T-helper 2 cell treated with Interferon-gamma antibody and Interleukin-4, amounts not matched to agents 100 ng/mL and 5 ng/mL, for 36 hours (primary cell): ENCODE results near the gene RPS28. TPM values are rescaled to one million over a fixed set of nuclear protein-coding genes. Genes with fewer than 3 reads are reported as not detected.
"Not testable (repeated sequence)": the region's sequence is repeated elsewhere in the genome, so short reads cannot be mapped to it uniquely, and the experiment has no call there.

ENCODE experiments used
- intact Hi-C: fragments of 100-400 bp; cut with micrococcal nuclease; formaldehyde crosslinking; loops from one replicate; pipeline ENCODE4 v1.15.1; 2023
- total RNA-seq: library from RNA; stranded (reverse); gene quantifications from 2 replicates; pipeline ENCODE4 v1.2.3, GENCODE V29; 2022

RPS28 gene
- total RNA-seq, 1 donor from 2014 or later = 2,116 TPM

GRCh38 chr19:8340341-8341096 lies 19.2 kb downstream of the RPS28 start:
- intact Hi-C loops = no loop called here

- intact Hi-C loops = not testable (repeated sequence)
Measured at GRCh38 chr19:8341504-8341903, 20.2 kb downstream of the RPS28 start.

DNA sequence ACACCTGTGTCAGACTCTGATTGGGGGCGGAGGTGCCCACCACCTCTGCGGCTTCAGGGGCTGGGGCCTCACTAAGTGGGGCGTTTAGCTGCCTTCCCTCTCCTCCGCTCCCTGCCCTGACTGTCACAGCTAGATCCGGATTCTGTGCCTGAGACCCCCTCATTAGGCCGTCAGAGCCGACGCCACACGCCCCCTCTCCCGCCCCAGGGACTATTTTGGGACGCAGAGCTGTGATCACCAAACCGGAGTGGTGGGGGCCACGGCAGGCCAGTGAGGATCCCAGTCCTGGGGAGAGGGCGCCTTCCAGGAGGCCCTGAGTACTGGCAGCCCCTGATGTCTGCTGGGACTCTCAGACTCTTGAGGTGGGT lies 21.0 kb downstream of the RPS28 start:
- intact Hi-C loops = no loop called here

GRCh38 chr19:8342684-8343482 lies 21.6 kb downstream of the RPS28 start, which contains the start of gene KANK3:
Gene KANK3, minus strand, starts transcription at chr19:8343262. Its CDS starts 5,434 bp downstream, at chr19:8337828.
- intact Hi-C loops = loop anchor here (1.0 kb wide), 1 partner anchor 47 kb away; the partner anchor contains the start of gene RAB11B

- intact Hi-C loops = loop anchor here (1.0 kb wide), 1 partner anchor 47 kb away; the partner anchor contains the start of gene RAB11B
Measured at GRCh38 chr19:8343483-8343844, 22.2 kb downstream of the RPS28 start.

DNA sequence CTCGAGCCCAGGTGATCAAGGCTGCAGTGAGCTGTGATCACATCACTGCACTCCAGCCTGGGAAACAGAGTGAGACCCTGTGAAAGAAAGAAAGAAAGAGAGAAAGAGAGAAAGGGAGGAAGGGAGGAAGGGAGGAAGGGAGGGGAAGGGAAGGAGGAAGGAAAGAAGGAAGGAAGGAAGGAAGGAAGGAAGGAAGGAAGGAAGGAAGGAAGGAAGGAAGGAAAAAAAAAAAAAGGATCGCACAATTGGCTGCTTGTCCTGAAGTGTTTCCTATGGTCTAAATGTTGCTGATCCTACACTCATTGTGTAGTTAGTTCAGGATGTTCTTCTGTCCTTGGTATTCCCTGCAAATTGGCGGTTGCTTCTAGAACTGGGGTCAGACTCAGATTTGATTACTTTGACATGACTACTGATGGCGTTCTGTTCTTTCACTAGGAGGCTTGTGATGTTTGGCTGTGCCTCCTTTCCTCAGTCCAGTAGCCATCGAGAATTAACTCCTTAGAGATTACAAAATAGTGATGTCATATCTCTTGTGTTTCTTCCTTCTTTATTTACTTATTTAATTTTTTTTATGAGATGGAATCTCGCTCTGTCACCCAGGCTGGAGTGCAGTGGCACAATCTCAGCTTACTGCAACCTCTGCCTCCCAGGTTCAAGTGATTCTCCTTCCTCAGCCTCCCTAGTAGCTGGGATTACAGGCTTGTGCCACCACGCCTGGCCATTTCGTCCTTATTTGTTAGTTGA lies 28.5 kb downstream of the RPS28 start:
- intact Hi-C loops = loop anchor here (5.0 kb wide), 1 partner anchor 228 kb away; the partner anchor contains the start of gene MYO1F

- intact Hi-C loops = loop anchor here (5.0 kb wide), 1 partner anchor 225 kb away; the partner anchor contains the start of gene MYO1F
Measured at GRCh38 chr19:8352134-8352827, 31.0 kb downstream of the RPS28 start.

- intact Hi-C loops = loop anchor here (5.0 kb wide), 1 partner anchor 224 kb away; the partner anchor contains the start of gene MYO1F
Measured at GRCh38 chr19:8352845-8353244, 31.5 kb downstream of the RPS28 start.

- intact Hi-C loops = no loop called here
Measured at GRCh38 chr19:8355631-8356402, 34.5 kb downstream of the RPS28 start.

GRCh38 chr19:8357007-8357521 lies 35.8 kb downstream of the RPS28 start:
- intact Hi-C loops = no loop called here

DNA sequence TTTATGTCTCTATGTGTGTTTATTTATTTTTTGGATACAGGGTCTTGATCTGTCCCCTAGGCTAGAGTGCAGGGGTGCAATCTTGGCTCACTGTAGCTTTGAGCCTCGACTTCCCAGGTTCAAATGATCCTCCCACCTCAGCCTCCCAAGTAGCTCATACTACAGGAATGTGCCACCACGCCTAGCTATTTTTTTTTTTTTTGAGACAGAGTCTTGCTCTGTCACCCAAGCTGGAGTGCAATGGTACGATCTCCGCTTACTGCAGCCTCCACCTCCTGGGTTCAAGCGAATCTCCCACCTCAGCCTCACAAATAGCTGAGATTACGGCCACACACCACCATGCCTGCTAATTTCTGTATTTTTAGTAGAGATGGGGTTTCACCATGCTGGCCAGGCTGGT lies 37.7 kb downstream of the RPS28 start:
- intact Hi-C loops = no loop called here

- intact Hi-C loops = no loop called here
Measured at GRCh38 chr19:8360196-8360595, 38.9 kb downstream of the RPS28 start.

DNA sequence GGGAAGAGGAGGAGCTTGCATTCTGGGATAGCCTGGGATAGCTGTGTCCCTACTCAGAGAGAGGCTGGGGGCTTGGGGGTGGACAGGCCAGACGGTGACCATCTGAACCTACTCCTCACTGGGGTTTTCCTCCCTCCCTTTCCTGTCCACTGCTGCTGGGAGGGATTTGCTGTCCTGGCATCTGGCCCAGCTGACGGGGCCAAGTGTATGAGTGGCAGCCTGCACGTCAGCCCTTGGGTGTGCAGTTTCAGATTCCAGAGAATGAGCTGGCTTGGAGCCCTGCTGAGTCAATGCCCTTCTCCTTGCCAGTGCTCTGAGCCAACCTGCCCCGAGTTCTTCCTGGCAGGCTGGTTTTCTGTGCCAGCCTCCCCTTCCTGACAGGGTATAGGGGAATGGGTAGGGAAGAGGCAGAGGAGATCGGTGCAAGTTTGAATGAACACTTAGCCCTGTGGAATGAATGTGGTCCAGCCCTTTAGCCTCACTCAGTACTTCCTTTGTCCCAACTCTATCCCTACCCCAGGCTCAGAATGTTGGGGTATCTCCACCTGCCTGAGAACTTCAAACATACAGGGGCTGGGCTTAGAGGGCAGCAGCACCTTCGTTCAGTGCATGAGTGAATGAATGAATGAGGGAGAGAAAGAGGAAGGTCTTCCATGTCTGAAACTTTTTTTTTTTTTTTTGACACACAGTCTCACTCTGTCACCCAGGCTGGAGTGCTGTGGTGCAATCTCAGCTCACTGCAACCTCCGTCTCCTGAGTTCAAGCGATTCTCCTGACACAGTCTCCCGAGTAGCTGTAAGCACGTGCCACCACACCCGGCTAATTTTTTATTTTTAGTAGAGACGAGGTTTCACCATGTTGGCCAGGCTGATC lies 40.9 kb downstream of the RPS28 start:
- intact Hi-C loops = no loop called here

- intact Hi-C loops = loop anchor here (1.0 kb wide), 2 partner anchors 26 to 49 kb away; partner anchors contain the start of genes MARCHF2 and RAB11B
Measured at GRCh38 chr19:8363803-8364771, 42.8 kb downstream of the RPS28 start, which contains the start of gene ANGPTL4. Gene ANGPTL4, plus strand, starts transcription at chr19:8364155. Its CDS starts 167 bp downstream, at chr19:8364322.

DNA sequence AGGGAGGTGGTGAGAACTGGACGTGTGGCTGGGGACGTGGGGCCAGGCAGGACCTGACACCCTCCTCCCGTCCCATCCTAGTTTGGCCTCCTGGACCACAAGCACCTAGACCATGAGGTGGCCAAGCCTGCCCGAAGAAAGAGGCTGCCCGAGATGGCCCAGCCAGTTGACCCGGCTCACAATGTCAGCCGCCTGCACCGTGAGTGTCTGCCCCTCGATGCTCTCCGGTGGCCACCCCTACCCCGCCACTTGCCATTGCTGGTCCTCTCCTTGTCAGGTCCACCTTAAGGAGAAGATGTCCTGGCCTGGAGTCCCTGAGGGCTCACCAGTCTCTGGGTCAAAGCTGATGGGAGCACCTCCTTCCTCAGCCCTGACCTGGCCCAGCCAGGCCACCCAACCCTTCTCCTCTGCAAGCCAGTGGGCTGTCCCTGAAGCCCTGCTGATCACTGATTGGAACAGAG lies 44.9 kb downstream of the RPS28 start:
- intact Hi-C loops = no loop called here

DNA sequence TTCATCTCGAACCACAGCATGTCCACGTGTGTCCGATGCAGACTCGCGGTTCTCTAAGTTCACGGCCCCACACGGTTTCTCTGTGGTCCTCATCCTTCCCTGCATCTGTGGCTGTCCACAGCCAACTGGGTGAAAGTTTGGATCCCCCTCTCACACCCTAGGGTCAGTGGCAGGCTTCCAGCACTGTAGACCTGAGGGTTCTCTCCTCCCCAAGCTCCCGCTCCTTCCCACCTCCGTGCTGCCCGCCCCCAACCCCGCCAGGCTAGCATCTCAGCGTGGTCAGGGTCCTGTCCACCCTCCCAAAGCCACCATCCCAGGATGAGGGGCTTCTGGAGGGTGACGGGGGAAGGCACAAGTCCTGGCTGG lies 45.6 kb downstream of the RPS28 start:
- intact Hi-C loops = no loop called here

DNA sequence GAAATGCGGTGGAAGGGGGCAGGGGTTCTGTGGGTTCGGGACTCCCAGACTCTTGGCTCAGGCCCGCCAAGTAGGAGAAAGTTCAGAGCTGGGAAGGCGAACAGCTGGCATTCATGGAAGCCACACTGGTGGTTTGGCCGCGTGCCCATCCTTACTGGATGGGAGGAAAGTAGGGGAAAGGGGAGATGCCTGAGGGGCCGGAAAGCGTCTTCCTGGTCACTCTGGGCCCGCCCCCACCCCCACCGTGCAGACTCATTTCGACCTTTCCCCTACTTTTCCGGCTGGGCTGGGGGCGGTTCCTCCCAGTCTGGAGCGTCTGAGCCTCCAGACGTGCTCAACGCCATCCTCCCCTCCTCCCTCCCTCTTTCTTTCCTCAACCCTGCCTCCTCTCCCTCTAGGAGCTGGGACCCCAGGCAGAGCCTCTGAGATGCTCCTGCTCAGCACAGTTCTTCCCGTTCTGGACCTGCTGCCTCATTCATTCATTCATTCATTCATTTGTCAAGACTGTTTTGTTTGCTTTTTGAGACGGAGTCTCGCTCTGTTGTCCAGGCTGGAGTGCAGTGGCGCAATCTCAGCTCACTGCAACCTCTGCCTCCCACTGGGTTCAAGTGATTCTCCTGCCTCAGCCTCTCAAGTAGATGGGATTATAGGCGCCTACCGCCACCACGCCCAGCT lies 46.2 kb downstream of the RPS28 start:
- intact Hi-C loops = no loop called here
